HL-60 (cell line): ENCODE results near the gene CACNA1H.

Experiments used
- GABPA ChIP-seq: IDR thresholded peaks from 2 replicates; pipeline ENCODE4 v1.6.1; 2012; ENCODE audit warnings: low read depth
- POLR2AphosphoS5 ChIP-seq: IDR thresholded peaks from 2 replicates; pipeline ENCODE4 v1.6.1; 2012; ENCODE audit warnings: low read depth
- TF ChIP-seq, protein P1 (sequence below): IDR thresholded peaks from one replicate; pipeline ENCODE4 v1.5.1; 2011; ENCODE audit warnings: low read length, control low read depth, inconsistent platforms; ENCODE audit not compliant: insufficient read depth
- TF ChIP-seq, protein P2 (sequence below): IDR thresholded peaks from 2 replicates; pipeline ENCODE4 v1.6.1; 2012; ENCODE audit warnings: low read depth; ENCODE audit not compliant: insufficient replicate concordance

DNA sequence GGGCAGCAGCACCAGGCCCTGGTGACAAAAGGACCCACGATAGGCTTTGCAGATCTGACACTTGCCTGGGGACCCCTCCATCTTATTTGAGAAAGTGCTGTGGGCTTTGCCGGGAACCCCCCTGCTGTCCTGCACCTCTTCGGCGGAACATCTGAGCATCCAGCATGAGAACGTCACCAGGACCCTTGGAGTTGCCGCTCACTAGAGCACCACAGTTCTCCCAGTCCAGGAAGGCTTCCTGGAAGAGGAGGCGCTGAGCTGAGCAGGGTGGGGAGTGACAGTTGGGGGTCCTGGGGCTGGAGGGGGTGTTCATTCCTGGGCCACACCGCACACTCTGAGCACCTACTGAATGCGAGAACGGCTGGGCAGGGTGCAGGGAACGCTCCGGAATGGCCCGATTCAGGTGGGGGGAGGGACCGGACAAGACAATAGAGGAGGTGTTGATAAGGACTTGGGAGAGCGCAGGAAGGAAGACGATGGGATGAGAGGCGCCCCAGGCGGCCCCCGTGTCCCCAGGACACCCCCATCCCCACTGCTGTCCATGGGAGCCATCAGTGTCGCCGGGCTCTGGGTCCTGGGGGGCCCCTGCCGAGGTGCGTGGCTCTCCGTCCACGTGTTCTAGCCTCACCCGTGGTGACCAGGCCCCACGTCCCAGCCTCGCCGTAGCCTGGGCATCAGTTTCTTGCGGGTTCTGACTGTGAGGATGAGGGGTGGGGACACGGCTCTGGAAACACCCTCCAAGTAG lies 24.8 kb upstream of the CACNA1H start:
- TF ChIP-seq, protein P1, sequence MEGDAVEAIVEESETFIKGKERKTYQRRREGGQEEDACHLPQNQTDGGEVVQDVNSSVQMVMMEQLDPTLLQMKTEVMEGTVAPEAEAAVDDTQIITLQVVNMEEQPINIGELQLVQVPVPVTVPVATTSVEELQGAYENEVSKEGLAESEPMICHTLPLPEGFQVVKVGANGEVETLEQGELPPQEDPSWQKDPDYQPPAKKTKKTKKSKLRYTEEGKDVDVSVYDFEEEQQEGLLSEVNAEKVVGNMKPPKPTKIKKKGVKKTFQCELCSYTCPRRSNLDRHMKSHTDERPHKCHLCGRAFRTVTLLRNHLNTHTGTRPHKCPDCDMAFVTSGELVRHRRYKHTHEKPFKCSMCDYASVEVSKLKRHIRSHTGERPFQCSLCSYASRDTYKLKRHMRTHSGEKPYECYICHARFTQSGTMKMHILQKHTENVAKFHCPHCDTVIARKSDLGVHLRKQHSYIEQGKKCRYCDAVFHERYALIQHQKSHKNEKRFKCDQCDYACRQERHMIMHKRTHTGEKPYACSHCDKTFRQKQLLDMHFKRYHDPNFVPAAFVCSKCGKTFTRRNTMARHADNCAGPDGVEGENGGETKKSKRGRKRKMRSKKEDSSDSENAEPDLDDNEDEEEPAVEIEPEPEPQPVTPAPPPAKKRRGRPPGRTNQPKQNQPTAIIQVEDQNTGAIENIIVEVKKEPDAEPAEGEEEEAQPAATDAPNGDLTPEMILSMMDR, result no peak
- TF ChIP-seq POLR2AphosphoS5 (no peak), GABPA (no peak)
- TF ChIP-seq, protein P2, sequence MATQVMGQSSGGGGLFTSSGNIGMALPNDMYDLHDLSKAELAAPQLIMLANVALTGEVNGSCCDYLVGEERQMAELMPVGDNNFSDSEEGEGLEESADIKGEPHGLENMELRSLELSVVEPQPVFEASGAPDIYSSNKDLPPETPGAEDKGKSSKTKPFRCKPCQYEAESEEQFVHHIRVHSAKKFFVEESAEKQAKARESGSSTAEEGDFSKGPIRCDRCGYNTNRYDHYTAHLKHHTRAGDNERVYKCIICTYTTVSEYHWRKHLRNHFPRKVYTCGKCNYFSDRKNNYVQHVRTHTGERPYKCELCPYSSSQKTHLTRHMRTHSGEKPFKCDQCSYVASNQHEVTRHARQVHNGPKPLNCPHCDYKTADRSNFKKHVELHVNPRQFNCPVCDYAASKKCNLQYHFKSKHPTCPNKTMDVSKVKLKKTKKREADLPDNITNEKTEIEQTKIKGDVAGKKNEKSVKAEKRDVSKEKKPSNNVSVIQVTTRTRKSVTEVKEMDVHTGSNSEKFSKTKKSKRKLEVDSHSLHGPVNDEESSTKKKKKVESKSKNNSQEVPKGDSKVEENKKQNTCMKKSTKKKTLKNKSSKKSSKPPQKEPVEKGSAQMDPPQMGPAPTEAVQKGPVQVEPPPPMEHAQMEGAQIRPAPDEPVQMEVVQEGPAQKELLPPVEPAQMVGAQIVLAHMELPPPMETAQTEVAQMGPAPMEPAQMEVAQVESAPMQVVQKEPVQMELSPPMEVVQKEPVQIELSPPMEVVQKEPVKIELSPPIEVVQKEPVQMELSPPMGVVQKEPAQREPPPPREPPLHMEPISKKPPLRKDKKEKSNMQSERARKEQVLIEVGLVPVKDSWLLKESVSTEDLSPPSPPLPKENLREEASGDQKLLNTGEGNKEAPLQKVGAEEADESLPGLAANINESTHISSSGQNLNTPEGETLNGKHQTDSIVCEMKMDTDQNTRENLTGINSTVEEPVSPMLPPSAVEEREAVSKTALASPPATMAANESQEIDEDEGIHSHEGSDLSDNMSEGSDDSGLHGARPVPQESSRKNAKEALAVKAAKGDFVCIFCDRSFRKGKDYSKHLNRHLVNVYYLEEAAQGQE, result no peak
